Measurements from ENCODE around the gene STK26. TPM values are rescaled to one million over a fixed set of nuclear protein-coding genes. Genes with fewer than 3 reads are reported as not detected.

The STK26 gene
- total RNA-seq, 4 donors from 2014 or later, result 7.1 to 21.9 (median 18.6) TPM

- no peak for DNase-seq
- H3K4me1 ChIP-seq, result no peaks in the 10 kb centered on the region
- H3K36me3 ChIP-seq, result no peaks in the 10 kb centered on the region
- TF ChIP-seq POLR2A (IDR thresholded peaks at IDR 0.05) (no peak), EP300 (IDR thresholded peaks at IDR 0.05; ENCODE audit: low read depth) (no peak), CTCF (IDR thresholded peaks at IDR 0.05) (no peak), POLR2AphosphoS5 (IDR thresholded peaks at IDR 0.05) (no peak)
- H3K4me3 ChIP-seq, result no peak overlapping the region
- no peak overlapping the region for H3K27ac ChIP-seq
- WGBS, 2 donors (ENCODE audit: low coverage in 1 of 2), result 96% methylated on average over 4 of the region's 4 CpGs; no CpG with 5 or more reads in 1 of the 2 donors
- H3K27me3 ChIP-seq, result no peaks in the 10 kb centered on the region
- H3K9me3 ChIP-seq, result no peaks in the 10 kb centered on the region
- in situ Hi-C loops (cut with MboI; ENCODE audit: low pct_ligation_motif_present in 1 of 4, low pct_unique_long_range_greater_than_20kb in 1 of 4, low sequenced_read_pairs in 3 of 4) (no loop called here), intact Hi-C loops (cut with DNase I; ENCODE audit: low total_unique reads) (no loop called here)
Measured at GRCh38 chrX:132118358-132118757, 95.3 kb downstream of the STK26 start.

- in situ Hi-C loops (cut with MboI; ENCODE audit: low pct_ligation_motif_present in 1 of 4, low pct_unique_long_range_greater_than_20kb in 1 of 4, low sequenced_read_pairs in 3 of 4), result no loop called here
- intact Hi-C loops (cut with DNase I; ENCODE audit: low total_unique reads), result no loop called here
- WGBS, 2 donors (ENCODE audit: low coverage in 1 of 2), result 64% methylated on average over 3 of the region's 3 CpGs; no CpG with 5 or more reads in 1 of the 2 donors
- Histone ChIP-seq H3K4me1 (no peaks in the 10 kb centered on the region), H3K9me3 (no peaks in the 10 kb centered on the region), H3K4me3 (no peak overlapping the region), H3K27me3 (no peaks in the 10 kb centered on the region), H3K27ac (no peak overlapping the region), H3K36me3 (no peaks in the 10 kb centered on the region)
- TF ChIP-seq POLR2A (IDR thresholded peaks at IDR 0.05), result no peak
- TF ChIP-seq EP300 (IDR thresholded peaks at IDR 0.05; ENCODE audit: low read depth), result no peak
- no peak for TF ChIP-seq POLR2AphosphoS5 (IDR thresholded peaks at IDR 0.05)
- TF ChIP-seq CTCF (IDR thresholded peaks at IDR 0.05), result no peak
- no peak for DNase-seq
Measured at GRCh38 chrX:132119283-132119682, 96.2 kb downstream of the STK26 start.

- no peaks in the 10 kb centered on the region for H3K9me3 ChIP-seq
- intact Hi-C loops (cut with DNase I; ENCODE audit: low total_unique reads) (no loop called here), in situ Hi-C loops (cut with MboI; ENCODE audit: low pct_ligation_motif_present in 1 of 4, low pct_unique_long_range_greater_than_20kb in 1 of 4, low sequenced_read_pairs in 3 of 4) (no loop called here)
- WGBS, 2 donors (ENCODE audit: low coverage in 1 of 2), result 82% methylated on average over 12 of the region's 12 CpGs; no CpG with 5 or more reads in 1 of the 2 donors
- TF ChIP-seq EP300 (IDR thresholded peaks at IDR 0.05; ENCODE audit: low read depth) (no peak), POLR2AphosphoS5 (IDR thresholded peaks at IDR 0.05) (no peak), POLR2A (IDR thresholded peaks at IDR 0.05) (no peak), CTCF (IDR thresholded peaks at IDR 0.05) (no peak)
- no peaks in the 10 kb centered on the region for H3K36me3 ChIP-seq
- H3K27me3 ChIP-seq, result no peaks in the 10 kb centered on the region
- no peaks in the 10 kb centered on the region for H3K4me1 ChIP-seq
- no peak overlapping the region for H3K4me3 ChIP-seq
- DNase-seq, result no peak
- H3K27ac ChIP-seq, result no peak overlapping the region
Measured at GRCh38 chrX:132119821-132120515, 96.9 kb downstream of the STK26 start.

- Histone ChIP-seq H3K9me3 (no peaks in the 10 kb centered on the region), H3K27ac (no peak overlapping the region), H3K4me1 (no peaks in the 10 kb centered on the region), H3K27me3 (no peaks in the 10 kb centered on the region), H3K4me3 (no peak overlapping the region), H3K36me3 (no peaks in the 10 kb centered on the region)
- intact Hi-C loops (cut with DNase I; ENCODE audit: low total_unique reads) (no loop called here), in situ Hi-C loops (cut with MboI; ENCODE audit: low pct_ligation_motif_present in 1 of 4, low pct_unique_long_range_greater_than_20kb in 1 of 4, low sequenced_read_pairs in 3 of 4) (no loop called here)
- WGBS, 2 donors (ENCODE audit: low coverage in 1 of 2), result 72% methylated on average over 4 of the region's 4 CpGs; no CpG with 5 or more reads in 1 of the 2 donors
- no peak for DNase-seq
- TF ChIP-seq POLR2A (IDR thresholded peaks at IDR 0.05) (no peak), EP300 (IDR thresholded peaks at IDR 0.05; ENCODE audit: low read depth) (no peak), CTCF (IDR thresholded peaks at IDR 0.05) (no peak), POLR2AphosphoS5 (IDR thresholded peaks at IDR 0.05) (no peak)
Measured at GRCh38 chrX:132120913-132121312, 97.8 kb downstream of the STK26 start.

Other genes with a start within 250 kb of the STK26 start
- not detected for gene FRMD7, start 104.7 kb downstream of the STK26 start, total RNA-seq
- 100 to 1,000 TPM in 1 of 4 donors, 10 to 100 TPM in 2, 1 to 10 TPM in 1; 7.0 to 143 (median 38.4) TPM for gene RAP2C, start 196.1 kb downstream of the STK26 start, total RNA-seq

Data from transverse colon (tissue), 4 donors.